IPS-20b (cell line): ENCODE results near the gene VSIG4.
"Not testable (repeated sequence)": the region's sequence is repeated elsewhere in the genome, so short reads cannot be mapped to it uniquely, and the experiment has no call there.

Experiments used
- H3K27ac ChIP-seq: one replicate; pipeline ENCODE4 v1.5.1; 2013; ENCODE audit warnings: low read length
- H3K27me3 ChIP-seq: 2 replicates; pipeline ENCODE4 v1.6.1; 2013; ENCODE audit warnings: mild to moderate bottlenecking, low read length, inconsistent platforms; ENCODE audit not compliant: insufficient read depth
- H3K36me3 ChIP-seq: 2 replicates; pipeline ENCODE4 v1.6.1; 2013; ENCODE audit warnings: low read depth, mild to moderate bottlenecking, inconsistent platforms, low read length, moderate library complexity; ENCODE audit not compliant: insufficient read depth
- H3K4me1 ChIP-seq: 2 replicates; pipeline ENCODE4 v1.6.1; 2013; ENCODE audit warnings: mild to moderate bottlenecking, control low read depth, inconsistent platforms, low read length, moderate library complexity; ENCODE audit not compliant: insufficient read depth
- H3K4me3 ChIP-seq: 2 replicates; pipeline ENCODE4 v1.5.1; 2013; ENCODE audit warnings: mild to moderate bottlenecking, low read length, inconsistent platforms
- H3K9ac ChIP-seq: 2 replicates; pipeline ENCODE4 v1.6.1; 2013; ENCODE audit warnings: low read depth, mild to moderate bottlenecking, inconsistent platforms, low read length, moderate library complexity
- H3K9me3 ChIP-seq: 2 replicates; pipeline ENCODE4 v1.6.1; 2013; ENCODE audit warnings: mild to moderate bottlenecking, low read depth, low read length, inconsistent platforms; ENCODE audit not compliant: insufficient read depth

VSIG4 gene, protein sequence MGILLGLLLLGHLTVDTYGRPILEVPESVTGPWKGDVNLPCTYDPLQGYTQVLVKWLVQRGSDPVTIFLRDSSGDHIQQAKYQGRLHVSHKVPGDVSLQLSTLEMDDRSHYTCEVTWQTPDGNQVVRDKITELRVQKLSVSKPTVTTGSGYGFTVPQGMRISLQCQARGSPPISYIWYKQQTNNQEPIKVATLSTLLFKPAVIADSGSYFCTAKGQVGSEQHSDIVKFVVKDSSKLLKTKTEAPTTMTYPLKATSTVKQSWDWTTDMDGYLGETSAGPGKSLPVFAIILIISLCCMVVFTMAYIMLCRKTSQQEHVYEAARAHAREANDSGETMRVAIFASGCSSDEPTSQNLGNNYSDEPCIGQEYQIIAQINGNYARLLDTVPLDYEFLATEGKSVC

DNA sequence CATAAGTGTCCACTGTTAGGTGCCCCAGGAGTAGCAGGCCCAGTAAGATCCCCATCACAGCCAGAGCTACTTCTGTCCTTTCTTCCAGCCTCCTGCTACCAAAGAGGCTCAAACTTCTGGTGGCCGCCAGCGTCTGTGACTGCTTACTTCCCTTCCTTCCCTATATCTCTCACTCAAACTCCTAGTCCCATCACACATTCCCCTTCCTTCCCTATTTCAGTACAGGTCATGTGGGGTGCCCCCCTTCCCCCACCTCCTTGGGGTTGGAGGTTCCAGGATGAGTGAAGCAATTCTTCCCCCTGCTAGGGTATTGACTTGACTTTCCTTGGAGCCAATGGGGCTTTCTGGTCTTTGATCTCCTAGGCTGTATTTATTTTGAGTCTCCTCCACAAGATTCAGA is at the start of gene VSIG4:
Gene VSIG4 (minus strand): TSS at position 137 of the 400 bp plus-strand sequence. CDS start 82 bp downstream, at position 55.
- no peaks in the 10 kb centered on the region for H3K36me3 ChIP-seq
- no peak within 1 kb of the TSS for H3K4me3 ChIP-seq
- H3K27me3 ChIP-seq = no peaks in the 10 kb centered on the region
- no peak within 1 kb of the TSS for H3K9ac ChIP-seq
- H3K4me1 ChIP-seq = peaks cover 4% of the 10 kb centered on the region; the same call in 1 of the 2 replicates
- no peaks in the 10 kb centered on the region for H3K9me3 ChIP-seq
- H3K27ac ChIP-seq = no peak within 1 kb of the TSS

DNA sequence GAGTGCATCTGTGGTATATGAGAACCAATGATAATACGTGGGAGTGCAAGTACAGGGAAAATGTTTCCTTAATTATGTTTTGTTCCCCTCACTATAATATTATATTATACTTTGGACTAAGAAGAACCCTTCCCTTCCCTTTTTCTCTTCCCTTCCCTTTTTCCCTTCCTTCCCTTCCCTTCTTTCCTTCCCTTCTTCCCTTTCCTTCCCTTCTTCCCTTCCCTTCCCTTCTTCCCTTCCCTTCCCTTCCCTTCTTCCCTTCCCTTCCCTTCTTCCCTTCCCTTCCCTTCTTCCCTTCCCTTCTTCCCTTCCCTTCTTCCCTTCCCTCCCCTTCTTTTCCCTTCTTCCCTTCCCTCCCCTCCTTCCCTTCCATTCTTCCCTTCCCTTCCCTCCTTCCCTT is 36.9 kb upstream of the VSIG4 start:
- no peak overlapping the region for H3K4me3 ChIP-seq
- no peaks in the 10 kb centered on the region for H3K4me1 ChIP-seq
- H3K36me3 ChIP-seq = no peaks in the 10 kb centered on the region
- H3K27me3 ChIP-seq = no peaks in the 10 kb centered on the region
- H3K9ac ChIP-seq = no peak overlapping the region
- no peaks in the 10 kb centered on the region for H3K9me3 ChIP-seq
- no peak overlapping the region for H3K27ac ChIP-seq

DNA sequence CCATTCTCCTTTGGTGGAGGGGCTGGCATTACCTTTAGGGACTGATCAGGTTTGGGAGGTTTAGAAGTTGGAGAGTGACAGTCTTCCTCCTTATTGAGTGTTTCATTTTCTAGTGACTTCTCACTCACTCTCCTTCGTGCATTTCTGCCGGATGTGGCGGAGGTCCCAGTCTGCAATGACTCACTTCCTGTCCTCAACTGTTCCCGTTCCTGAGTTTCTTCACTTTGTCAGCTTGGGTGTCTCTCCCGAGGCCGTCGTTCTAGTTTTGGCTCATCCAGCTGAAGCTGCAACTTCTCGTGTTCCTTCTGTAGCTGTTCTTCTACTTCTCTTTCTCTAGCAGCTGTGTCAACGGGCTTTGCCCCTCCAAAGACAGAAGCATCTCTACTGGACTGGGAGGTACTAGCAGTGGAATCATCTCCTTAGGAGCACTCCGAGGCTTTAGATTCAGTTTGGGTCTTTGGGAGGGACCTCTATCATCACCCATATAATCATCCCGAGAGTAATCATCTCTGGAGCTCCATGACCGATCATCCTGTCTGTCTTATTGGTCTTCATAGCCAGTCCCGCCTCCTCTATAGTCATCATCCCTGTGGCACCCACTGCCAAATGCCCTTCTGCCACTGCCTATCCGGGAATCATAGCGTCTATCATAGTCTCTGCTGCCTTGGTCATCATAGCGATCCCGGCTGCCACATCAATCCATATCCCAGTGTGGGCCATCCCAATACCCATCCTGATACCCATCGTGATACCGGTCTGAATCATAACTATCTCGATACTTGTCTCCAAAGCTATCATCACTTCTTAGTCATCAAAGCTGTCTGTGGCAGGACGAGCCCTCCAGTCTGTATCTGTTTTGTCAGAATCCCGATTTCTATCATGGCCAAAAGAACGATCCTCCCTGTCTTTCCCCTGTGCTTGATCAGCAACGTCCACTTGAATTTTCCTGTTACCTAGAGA is 35.3 kb upstream of the VSIG4 start:
- H3K9ac ChIP-seq = no peak overlapping the region
- no peaks in the 10 kb centered on the region for H3K9me3 ChIP-seq
- H3K27me3 ChIP-seq = no peaks in the 10 kb centered on the region
- no peaks in the 10 kb centered on the region for H3K4me1 ChIP-seq
- H3K4me3 ChIP-seq = no peak overlapping the region
- no peak overlapping the region for H3K27ac ChIP-seq
- H3K36me3 ChIP-seq = no peaks in the 10 kb centered on the region

DNA sequence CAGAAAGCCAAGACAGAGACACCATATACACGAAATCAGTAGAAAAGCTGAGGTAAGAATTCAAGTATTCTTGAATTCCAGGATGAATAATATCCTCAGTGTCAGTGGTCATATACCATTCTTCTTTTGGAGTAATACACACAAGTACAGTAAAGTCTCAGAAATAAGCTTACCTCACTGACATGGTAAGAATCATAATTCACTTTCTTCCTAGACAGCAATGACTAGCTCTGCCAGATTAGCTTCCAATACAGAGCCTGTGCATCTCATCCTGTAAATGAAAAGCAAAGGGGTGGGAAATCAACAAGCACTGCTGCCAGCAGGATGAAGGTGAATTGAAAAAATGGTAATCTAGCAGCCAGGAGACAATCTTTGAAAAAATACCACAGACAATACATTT is 31.2 kb upstream of the VSIG4 start:
- no peaks in the 10 kb centered on the region for H3K27me3 ChIP-seq

DNA sequence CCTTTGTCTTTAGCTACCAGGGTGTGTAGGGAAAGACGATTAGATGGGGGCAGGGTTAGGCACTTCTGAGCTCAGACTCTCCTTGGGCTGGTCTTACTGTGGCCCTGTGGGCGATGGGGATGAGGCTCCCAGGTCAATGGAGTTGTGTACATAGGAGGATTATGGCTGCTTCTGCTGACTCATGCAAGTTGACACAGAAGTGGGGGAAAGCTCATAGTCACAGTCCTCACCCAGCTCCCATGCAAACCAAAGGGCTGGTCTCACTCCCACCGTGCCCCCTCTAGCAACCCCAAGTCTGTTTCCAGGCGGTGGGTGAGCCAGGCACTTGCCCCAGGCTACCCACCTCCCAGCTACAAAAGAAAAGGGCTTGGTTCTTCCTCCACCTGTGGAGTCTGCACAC is 24.4 kb upstream of the VSIG4 start:
- Histone ChIP-seq H3K4me1 (no peaks in the 10 kb centered on the region), H3K27me3 (no peaks in the 10 kb centered on the region), H3K9ac (no peak overlapping the region), H3K9me3 (no peaks in the 10 kb centered on the region), H3K27ac (no peak overlapping the region), H3K4me3 (no peak overlapping the region), H3K36me3 (no peaks in the 10 kb centered on the region)

More for the DNA sequence above, 31.2 kb upstream of the VSIG4 start:
- Histone ChIP-seq H3K36me3 (no peaks in the 10 kb centered on the region), H3K27ac (no peak overlapping the region), H3K4me1 (no peaks in the 10 kb centered on the region), H3K9ac (no peak overlapping the region), H3K9me3 (no peaks in the 10 kb centered on the region), H3K4me3 (no peak overlapping the region)

- H3K9ac ChIP-seq, H3K27ac ChIP-seq, H3K9me3 ChIP-seq, H3K4me3 ChIP-seq, H3K27me3 ChIP-seq, H3K4me1 ChIP-seq, H3K36me3 ChIP-seq: not testable (repeated sequence)
Observed at GRCh38 chrX:66057019-66057418, 17.1 kb upstream of the VSIG4 start.

- H3K36me3 ChIP-seq = no peaks in the 10 kb centered on the region
Observed at GRCh38 chrX:66054978-66055377, 15.1 kb upstream of the VSIG4 start.

GRCh38 chrX:66053414-66053813 is 13.5 kb upstream of the VSIG4 start:
- H3K9ac ChIP-seq = no peak overlapping the region
- no peaks in the 10 kb centered on the region for H3K9me3 ChIP-seq
- H3K4me3 ChIP-seq = no peak overlapping the region
- no peaks in the 10 kb centered on the region for H3K27me3 ChIP-seq
- H3K4me1 ChIP-seq = no peaks in the 10 kb centered on the region
- no peaks in the 10 kb centered on the region for H3K36me3 ChIP-seq
- H3K27ac ChIP-seq = no peak overlapping the region

More at GRCh38 chrX:66054978-66055377, 15.1 kb upstream of the VSIG4 start:
- H3K27ac ChIP-seq = no peak overlapping the region
- H3K27me3 ChIP-seq = no peaks in the 10 kb centered on the region
- no peaks in the 10 kb centered on the region for H3K9me3 ChIP-seq
- no peak overlapping the region for H3K4me3 ChIP-seq
- no peak overlapping the region for H3K9ac ChIP-seq
- H3K4me1 ChIP-seq = no peaks in the 10 kb centered on the region

GRCh38 chrX:66051980-66052379 is 12.1 kb upstream of the VSIG4 start:
- Histone ChIP-seq H3K36me3 (no peaks in the 10 kb centered on the region), H3K27me3 (no peaks in the 10 kb centered on the region), H3K27ac (no peak overlapping the region), H3K4me1 (no peaks in the 10 kb centered on the region), H3K9ac (no peak overlapping the region), H3K4me3 (no peak overlapping the region), H3K9me3 (no peaks in the 10 kb centered on the region)

DNA sequence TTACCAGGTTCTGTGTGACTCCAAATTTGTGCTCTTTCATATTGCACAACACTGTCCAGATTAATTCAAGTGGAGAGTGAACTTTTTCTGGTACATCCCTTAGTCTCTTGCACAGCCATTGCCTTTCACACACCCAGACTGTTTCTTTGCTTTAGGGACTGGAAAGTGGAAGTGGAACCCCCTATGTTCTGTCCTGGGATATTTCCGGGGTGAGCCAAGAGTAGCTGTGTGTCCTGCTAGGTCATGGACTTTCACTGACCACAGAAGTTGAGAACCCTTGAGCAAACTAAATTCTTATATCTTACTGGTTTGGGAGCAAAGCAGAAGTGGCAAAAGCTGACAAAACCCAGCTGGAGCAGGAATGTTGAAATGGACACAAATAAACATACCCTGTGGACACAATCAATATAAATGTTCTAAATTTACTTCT is 10.3 kb upstream of the VSIG4 start:
- H3K27ac ChIP-seq = no peak overlapping the region
- no peak overlapping the region for H3K4me3 ChIP-seq
- H3K36me3 ChIP-seq = no peaks in the 10 kb centered on the region
- H3K9ac ChIP-seq = no peak overlapping the region
- no peaks in the 10 kb centered on the region for H3K4me1 ChIP-seq
- no peaks in the 10 kb centered on the region for H3K27me3 ChIP-seq
- H3K9me3 ChIP-seq = no peaks in the 10 kb centered on the region

GRCh38 chrX:66049056-66049455 is 9.2 kb upstream of the VSIG4 start:
- Histone ChIP-seq H3K4me3 (no peak overlapping the region), H3K4me1 (no peaks in the 10 kb centered on the region), H3K36me3 (no peaks in the 10 kb centered on the region), H3K9me3 (no peaks in the 10 kb centered on the region), H3K27me3 (no peaks in the 10 kb centered on the region), H3K27ac (no peak overlapping the region), H3K9ac (no peak overlapping the region)
